Umbilical cord (tissue), 2 donors: Measurements from ENCODE around the gene SLC26A2. TPM values are rescaled to one million over a fixed set of nuclear protein-coding genes. Genes with fewer than 3 reads are reported as not detected.
"Not testable (repeated sequence)": the region's sequence is repeated elsewhere in the genome, so short reads cannot be mapped to it uniquely, and the experiment has no call there.

Experiments
- DNase-seq: peaks from one replicate; pipeline ENCODE4 v3.0.0-alpha.2; 2015; ENCODE audit warnings: low spot score
- total RNA-seq: library from RNA; depleted of rRNA; stranded (reverse); fragments of >200 nt; gene quantifications from one replicate; pipeline ENCODE4 v1.2.3, GENCODE V29; 2014; ENCODE audit warnings: low replicate concordance; ENCODE audit not compliant: insufficient read depth

SLC26A2 gene
- total RNA-seq, 1 donor from 2014 or later: 32.5 TPM

- DNase-seq: peak; percentile 21
Observed at GRCh38 chr5:150000990-150001659, 40.6 kb downstream of the SLC26A2 start.

- DNase-seq: peak; percentile 62
Observed at GRCh38 chr5:150001660-150002486, 41.3 kb downstream of the SLC26A2 start.

- DNase-seq: no peak
Observed at GRCh38 chr5:150006318-150006717, 45.8 kb downstream of the SLC26A2 start.

- DNase-seq: no peak
Observed at GRCh38 chr5:150007050-150007449, 46.5 kb downstream of the SLC26A2 start.

- no peak for DNase-seq
Observed at GRCh38 chr5:150009671-150010387, 49.3 kb downstream of the SLC26A2 start.

- no peak for DNase-seq
Observed at GRCh38 chr5:150013931-150014330, 53.4 kb downstream of the SLC26A2 start.

GRCh38 chr5:150014456-150014855 is 53.9 kb downstream of the SLC26A2 start:
- DNase-seq: no peak

- no peak for DNase-seq
Observed at GRCh38 chr5:150015415-150015814, 54.9 kb downstream of the SLC26A2 start.

GRCh38 chr5:150016537-150016936 is 56.0 kb downstream of the SLC26A2 start:
- no peak for DNase-seq

GRCh38 chr5:150017226-150018005 is 56.9 kb downstream of the SLC26A2 start:
- no peak for DNase-seq

- DNase-seq: no peak
Observed at GRCh38 chr5:150020249-150020648, 59.7 kb downstream of the SLC26A2 start.

GRCh38 chr5:150021491-150022157 is 61.1 kb downstream of the SLC26A2 start:
- DNase-seq: no peak

- DNase-seq: no peak
Observed at GRCh38 chr5:150022158-150022531, 61.6 kb downstream of the SLC26A2 start.

- DNase-seq: no peak
Observed at GRCh38 chr5:150022681-150023080, 62.1 kb downstream of the SLC26A2 start.

GRCh38 chr5:150023136-150023535 is 62.6 kb downstream of the SLC26A2 start:
- no peak for DNase-seq

GRCh38 chr5:150024346-150024984 is 63.9 kb downstream of the SLC26A2 start:
- peak; percentile 31 for DNase-seq

GRCh38 chr5:150026682-150027172 is 66.2 kb downstream of the SLC26A2 start:
- no peak for DNase-seq

- not testable (repeated sequence) for DNase-seq
Observed at GRCh38 chr5:150028047-150028446, 67.5 kb downstream of the SLC26A2 start.

- no peak for DNase-seq
Observed at GRCh38 chr5:150033334-150033733, 72.8 kb downstream of the SLC26A2 start.

- DNase-seq: no peak
Observed at GRCh38 chr5:150034662-150035061, 74.1 kb downstream of the SLC26A2 start.
